T-helper 1 cell treated with Interleukin-12 subunit alpha and Interleukin-12 subunit beta and Interleukin-4 antibody, amounts not matched to agents 30 μg/mL and 1 μg/mL, for 36 hours (primary cell): Measurements from ENCODE around the gene ARHGAP5.
A peak's percentile ranks its signal among the peaks of the same experiment; 100 is the strongest.

Experiments
- H3K27ac Mint-ChIP-seq: one replicate; pipeline ENCODE4 v1.8.0; 2021; ENCODE audit warnings: mild to moderate bottlenecking, mixed read lengths
- H3K27me3 Mint-ChIP-seq: one replicate; pipeline ENCODE4 v1.8.0; 2021; ENCODE audit warnings: low read depth, mixed read lengths
- H3K36me3 Mint-ChIP-seq: one replicate; pipeline ENCODE4 v1.8.0; 2021; ENCODE audit warnings: low read depth, mixed read lengths
- H3K4me1 Mint-ChIP-seq: one replicate; pipeline ENCODE4 v1.8.0; 2021; ENCODE audit warnings: low read depth, mixed read lengths
- H3K4me3 Mint-ChIP-seq: one replicate; pipeline ENCODE4 v1.8.0; 2021; ENCODE audit warnings: mild to moderate bottlenecking, moderate library complexity, mixed read lengths
- H3K9me3 Mint-ChIP-seq: one replicate; pipeline ENCODE4 v1.8.0; 2021; ENCODE audit warnings: mixed read lengths

Gene ARHGAP5

DNA sequence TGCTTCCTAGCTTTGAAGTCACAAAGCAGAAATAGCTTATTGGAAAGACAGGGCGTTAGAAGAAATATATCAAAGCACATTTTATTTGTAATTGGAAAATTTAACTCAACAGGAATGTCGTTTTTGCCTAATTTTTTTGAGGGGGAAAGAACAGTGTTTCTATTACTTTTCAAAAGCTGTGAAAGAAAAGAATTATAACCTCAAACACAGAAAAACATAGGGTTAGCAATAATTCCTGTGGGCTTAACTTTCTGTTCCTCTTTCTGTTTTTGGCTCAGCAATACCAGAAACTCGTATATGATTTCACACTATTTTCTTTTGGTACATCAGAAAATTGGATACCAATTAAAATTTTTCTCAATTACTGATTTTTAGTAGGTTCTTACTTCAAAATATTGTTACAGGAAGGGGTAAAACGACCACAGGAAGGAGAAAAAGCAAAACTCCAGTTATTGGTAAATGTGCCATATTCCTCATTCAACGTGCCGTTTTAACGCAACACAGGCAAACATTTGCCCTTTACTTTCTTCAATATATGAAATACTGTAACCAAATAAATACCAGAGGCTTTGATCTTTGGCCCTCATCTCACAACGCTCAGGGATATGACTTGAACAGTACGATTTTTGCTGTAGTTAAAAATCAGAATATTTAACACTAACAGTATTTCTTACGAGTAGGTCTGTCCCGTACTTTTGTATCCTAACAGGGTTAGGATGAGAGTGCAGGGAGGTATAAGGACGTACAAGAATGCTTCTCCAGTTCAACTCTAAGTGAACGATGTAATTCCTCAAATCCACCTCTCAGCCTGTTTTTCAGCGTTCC is 123.5 kb downstream of the ARHGAP5 start:
- peaks cover 30% of the 10 kb centered on the region for H3K4me1 Mint-ChIP-seq
- H3K9me3 Mint-ChIP-seq, result no peaks in the 10 kb centered on the region
- peaks cover 4% of the 10 kb centered on the region for H3K27me3 Mint-ChIP-seq
- no peaks in the 10 kb centered on the region for H3K36me3 Mint-ChIP-seq
- H3K27ac Mint-ChIP-seq, result peak overlapping the region; percentile 98
- H3K4me3 Mint-ChIP-seq, result peak overlapping the region; percentile 88

DNA sequence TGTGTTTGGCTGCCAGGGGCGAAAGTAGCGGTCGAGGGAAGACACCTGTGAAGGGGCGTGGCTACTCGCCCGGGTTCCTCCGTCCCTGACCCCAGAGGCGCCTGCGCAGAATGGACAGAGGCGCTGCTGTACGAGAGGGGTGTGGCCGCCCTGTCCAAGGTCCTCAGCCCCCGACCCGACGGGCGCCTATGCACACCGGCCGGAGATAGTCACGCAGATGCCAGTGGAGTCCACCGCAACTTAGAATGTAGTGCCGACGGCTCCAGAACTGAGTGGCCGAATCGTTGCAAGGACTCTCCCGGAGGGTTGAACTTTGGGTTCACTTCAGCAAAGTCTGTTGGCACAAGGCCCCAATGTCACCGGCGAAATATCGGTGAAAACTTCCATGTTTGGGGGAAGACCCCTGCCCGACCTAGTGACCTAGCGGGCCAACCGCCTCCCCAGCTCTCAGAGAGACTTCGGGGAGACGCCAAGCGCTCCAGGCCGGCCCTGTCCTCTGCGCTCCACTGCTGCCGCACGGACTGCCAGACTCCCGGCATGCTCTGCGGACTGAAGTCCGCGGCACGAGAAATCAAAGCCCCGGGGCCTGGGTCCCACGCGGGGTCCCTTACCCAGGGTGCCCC is 124.2 kb downstream of the ARHGAP5 start:
- Mint-ChIP-seq H3K4me3 (peak overlapping the region; percentile 88), H3K9me3 (no peaks in the 10 kb centered on the region)

GRCh38 chr14:32201816-32202490 is 124.8 kb downstream of the ARHGAP5 start, which contains the start of gene RNU6-7:
Gene RNU6-7 (plus strand): TSS chr14:32202045.
- Mint-ChIP-seq H3K36me3 (no peaks in the 10 kb centered on the region), H3K27ac (peak within 1 kb of the TSS; percentile 98), H3K4me3 (peak within 1 kb of the TSS; percentile 88), H3K27me3 (peaks cover 10% of the 10 kb centered on the region), H3K4me1 (peaks cover 36% of the 10 kb centered on the region), H3K9me3 (no peaks in the 10 kb centered on the region)

More for the DNA sequence above, 124.2 kb downstream of the ARHGAP5 start:
- H3K27ac Mint-ChIP-seq, result peak overlapping the region; percentile 98
- H3K27me3 Mint-ChIP-seq, result peaks cover 5% of the 10 kb centered on the region
- H3K4me1 Mint-ChIP-seq, result peaks cover 33% of the 10 kb centered on the region
- H3K36me3 Mint-ChIP-seq, result no peaks in the 10 kb centered on the region

DNA sequence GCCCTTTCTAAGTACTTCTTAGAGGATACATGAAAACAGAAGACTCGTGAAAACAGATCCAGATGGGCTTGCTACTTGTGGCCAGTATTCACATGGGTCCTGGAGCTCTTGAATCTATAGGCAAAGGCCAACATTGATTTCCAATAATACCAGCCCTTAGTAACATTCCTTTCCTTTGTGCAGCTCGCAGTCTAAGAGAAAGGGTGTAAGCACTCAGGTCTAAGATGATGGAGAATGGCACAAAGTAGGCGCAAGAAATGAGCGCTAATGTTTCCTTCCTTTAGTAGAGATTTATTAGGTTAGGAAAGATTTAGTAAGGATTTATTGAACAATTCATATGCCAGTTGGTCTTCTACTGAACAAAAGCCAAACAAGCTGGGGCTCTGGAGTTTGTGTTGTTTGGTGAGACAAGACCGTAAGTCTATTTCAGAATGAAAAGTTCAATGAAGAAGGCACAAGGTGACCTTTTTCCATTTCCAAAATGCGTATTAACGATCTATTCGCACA is 125.4 kb downstream of the ARHGAP5 start:
- H3K9me3 Mint-ChIP-seq, result no peaks in the 10 kb centered on the region
- peak overlapping the region; percentile 98 for H3K27ac Mint-ChIP-seq
- H3K36me3 Mint-ChIP-seq, result no peaks in the 10 kb centered on the region
- H3K4me1 Mint-ChIP-seq, result peaks cover 36% of the 10 kb centered on the region
- peak overlapping the region; percentile 88 for H3K4me3 Mint-ChIP-seq
- peaks cover 10% of the 10 kb centered on the region for H3K27me3 Mint-ChIP-seq

- H3K4me1 Mint-ChIP-seq, result peaks cover 36% of the 10 kb centered on the region
- peak within 1 kb of the TSS; percentile 98 for H3K27ac Mint-ChIP-seq
- no peaks in the 10 kb centered on the region for H3K9me3 Mint-ChIP-seq
- peak within 1 kb of the TSS; percentile 88 for H3K4me3 Mint-ChIP-seq
- H3K27me3 Mint-ChIP-seq, result peaks cover 15% of the 10 kb centered on the region
- no peaks in the 10 kb centered on the region for H3K36me3 Mint-ChIP-seq
These were observed 126.1 kb downstream of the ARHGAP5 start, which contains the start of gene RNU6-8 for GRCh38 chr14:32202998-32203882. Gene RNU6-8 (minus strand): TSS chr14:32203269.

DNA sequence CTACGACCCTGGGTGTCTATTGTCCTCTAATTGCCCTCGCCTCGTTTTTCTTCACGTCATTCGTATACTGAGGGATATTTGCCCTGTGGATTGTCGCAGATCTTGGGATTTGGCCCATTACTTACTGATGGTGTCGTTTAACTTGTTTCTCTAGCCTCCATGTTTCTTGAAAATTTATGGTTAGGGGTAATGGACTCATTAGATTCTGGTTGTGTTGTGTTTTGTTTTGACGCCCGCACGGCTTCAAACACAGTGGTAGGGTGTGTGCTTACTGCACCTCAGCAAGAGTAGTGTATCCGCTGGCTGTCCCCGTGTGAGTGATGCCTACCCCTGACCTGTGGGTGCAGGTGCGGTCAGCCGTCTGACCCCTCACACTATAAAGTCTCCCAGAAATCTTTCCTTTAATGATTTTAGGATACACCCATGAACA is 126.8 kb downstream of the ARHGAP5 start:
- H3K9me3 Mint-ChIP-seq, result no peaks in the 10 kb centered on the region
- H3K4me1 Mint-ChIP-seq, result peaks cover 36% of the 10 kb centered on the region
- H3K27ac Mint-ChIP-seq, result peak overlapping the region; percentile 78
- peaks cover 18% of the 10 kb centered on the region for H3K27me3 Mint-ChIP-seq
- H3K4me3 Mint-ChIP-seq, result peak overlapping the region; percentile 88
- H3K36me3 Mint-ChIP-seq, result no peaks in the 10 kb centered on the region

GRCh38 chr14:32205554-32205953 is 128.4 kb downstream of the ARHGAP5 start:
- H3K36me3 Mint-ChIP-seq, result no peaks in the 10 kb centered on the region
- peaks cover 34% of the 10 kb centered on the region for H3K4me1 Mint-ChIP-seq
- H3K27me3 Mint-ChIP-seq, result peaks cover 25% of the 10 kb centered on the region
- no peak overlapping the region for H3K27ac Mint-ChIP-seq
- H3K9me3 Mint-ChIP-seq, result no peaks in the 10 kb centered on the region
- H3K4me3 Mint-ChIP-seq, result no peak overlapping the region

DNA sequence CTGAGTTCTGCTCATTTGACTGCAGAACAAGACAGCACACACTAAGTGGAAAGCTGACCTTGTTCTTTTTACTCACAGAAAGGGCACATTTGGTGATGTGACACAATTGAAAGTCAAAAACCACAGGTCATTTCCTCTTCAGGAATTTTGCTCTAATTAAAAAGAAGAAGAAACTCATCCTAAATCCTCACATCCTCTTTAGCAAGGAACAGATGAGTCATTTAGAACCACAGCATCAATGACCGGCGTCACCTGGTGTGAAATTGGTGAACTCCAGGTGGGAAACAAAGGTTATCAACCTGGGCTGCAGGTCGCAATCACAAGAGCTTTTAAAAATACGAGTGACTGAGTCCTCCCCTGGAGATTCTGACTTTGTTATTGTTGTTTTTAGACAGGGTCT is 128.9 kb downstream of the ARHGAP5 start:
- no peak overlapping the region for H3K4me3 Mint-ChIP-seq
- H3K36me3 Mint-ChIP-seq, result no peaks in the 10 kb centered on the region
- H3K4me1 Mint-ChIP-seq, result peaks cover 31% of the 10 kb centered on the region
- no peaks in the 10 kb centered on the region for H3K9me3 Mint-ChIP-seq
- H3K27me3 Mint-ChIP-seq, result peaks cover 25% of the 10 kb centered on the region
- no peak overlapping the region for H3K27ac Mint-ChIP-seq

GRCh38 chr14:32206552-32206951 is 129.4 kb downstream of the ARHGAP5 start:
- H3K4me3 Mint-ChIP-seq, result no peak overlapping the region

GRCh38 chr14:32208490-32208889 is 131.4 kb downstream of the ARHGAP5 start:
- Mint-ChIP-seq H3K4me3 (no peak overlapping the region), H3K4me1 (peaks cover 15% of the 10 kb centered on the region), H3K27ac (no peak overlapping the region), H3K27me3 (peaks cover 25% of the 10 kb centered on the region), H3K36me3 (no peaks in the 10 kb centered on the region), H3K9me3 (no peaks in the 10 kb centered on the region)

More at GRCh38 chr14:32206552-32206951, 129.4 kb downstream of the ARHGAP5 start:
- Mint-ChIP-seq H3K27ac (no peak overlapping the region), H3K4me1 (peaks cover 30% of the 10 kb centered on the region), H3K27me3 (peaks cover 25% of the 10 kb centered on the region), H3K9me3 (no peaks in the 10 kb centered on the region), H3K36me3 (no peaks in the 10 kb centered on the region)
